Trophoblast cell (in vitro differentiated cells and primary cell): ENCODE results near the gene ANKRD53.

Experiments
- DNase-seq, 2 donors: peaks; one replicate each; pipeline ENCODE4 v3.0.0-alpha.2; 2016
- H2AFZ ChIP-seq: 2 replicates; pipeline ENCODE4 v1.6.1; 2013; ENCODE audit warnings: low read length, moderate library complexity, mild to moderate bottlenecking; ENCODE audit not compliant: insufficient read depth, poor library complexity
- H2AK5ac ChIP-seq: 2 replicates; pipeline ENCODE4 v1.6.1; 2013; ENCODE audit warnings: mild to moderate bottlenecking, low read length
- H2BK120ac ChIP-seq: 2 replicates; pipeline ENCODE4 v1.6.1; 2013; ENCODE audit warnings: low read length, mild to moderate bottlenecking, moderate library complexity; ENCODE audit not compliant: insufficient read depth, poor library complexity
- H2BK12ac ChIP-seq: 2 replicates; pipeline ENCODE4 v1.6.1; 2013; ENCODE audit warnings: mild to moderate bottlenecking, low read length, moderate library complexity
- H2BK5ac ChIP-seq: 2 replicates; pipeline ENCODE4 v1.6.1; 2013; ENCODE audit warnings: low read length, low read depth, moderate library complexity, mild to moderate bottlenecking; ENCODE audit not compliant: poor library complexity
- H3K14ac ChIP-seq: 2 replicates; pipeline ENCODE4 v1.6.1; 2013; ENCODE audit warnings: mild to moderate bottlenecking, low read length
- H3K18ac ChIP-seq: 2 replicates; pipeline ENCODE4 v1.6.1; 2013; ENCODE audit warnings: mild to moderate bottlenecking, low read length
- H3K23ac ChIP-seq: 2 replicates; pipeline ENCODE4 v1.6.1; 2013; ENCODE audit warnings: low read length
- H3K27ac ChIP-seq: 2 replicates; pipeline ENCODE4 v1.5.1; 2013; ENCODE audit warnings: low read depth, mild to moderate bottlenecking, inconsistent platforms, low read length, moderate library complexity
- H3K27me3 ChIP-seq: 2 replicates; pipeline ENCODE4 v1.6.1; 2013; ENCODE audit warnings: inconsistent platforms, mild to moderate bottlenecking, low read length, moderate library complexity; ENCODE audit not compliant: insufficient read depth
- H3K36me3 ChIP-seq, 2 experiments: 1 replicate in 1 of 2; 2 replicates in 1 of 2; pipeline ENCODE4 v1.6.1; 2013; ENCODE audit warnings: low read length in 2 of 2, mild to moderate bottlenecking in 2 of 2, moderate library complexity in 1 of 2; ENCODE audit not compliant: insufficient read depth in 2 of 2, control insufficient read depth in 1 of 2
- H3K4ac ChIP-seq: 2 replicates; pipeline ENCODE4 v1.6.1; 2013; ENCODE audit warnings: low read depth, mild to moderate bottlenecking, low read length, moderate library complexity
- H3K4me1 ChIP-seq, 2 experiments: 1 replicate in 1 of 2; 2 replicates in 1 of 2; pipeline ENCODE4 v1.6.1; 2013; ENCODE audit warnings: low read length in 2 of 2, mild to moderate bottlenecking in 2 of 2, moderate library complexity in 1 of 2; ENCODE audit not compliant: insufficient read depth in 2 of 2, control insufficient read depth in 1 of 2
- H3K4me2 ChIP-seq: 2 replicates; pipeline ENCODE4 v1.6.1; 2013; ENCODE audit warnings: inconsistent platforms, mild to moderate bottlenecking, low read length, moderate library complexity
- H3K4me3 ChIP-seq: 2 replicates; pipeline ENCODE4 v1.5.1; 2013; ENCODE audit warnings: mild to moderate bottlenecking, low read depth, low read length, inconsistent platforms
- H3K79me1 ChIP-seq: one replicate; pipeline ENCODE4 v1.6.1; 2013; ENCODE audit warnings: low read length
- H3K79me2 ChIP-seq: 2 replicates; pipeline ENCODE4 v1.6.1; 2013; ENCODE audit warnings: low read length, mild to moderate bottlenecking; ENCODE audit not compliant: control insufficient read depth, insufficient read depth, poor library complexity
- H3K9ac ChIP-seq: 2 replicates; pipeline ENCODE4 v1.6.1; 2013; ENCODE audit warnings: mild to moderate bottlenecking, low read length
- H3K9me3 ChIP-seq: 2 replicates; pipeline ENCODE4 v1.6.1; 2013; ENCODE audit warnings: low read depth, mild to moderate bottlenecking, control low read depth, inconsistent platforms, low read length; ENCODE audit not compliant: insufficient read depth
- H4K12ac ChIP-seq: 2 replicates; pipeline ENCODE4 v1.6.1; 2013; ENCODE audit warnings: low read depth, mild to moderate bottlenecking, low read length, moderate library complexity
- H4K8ac ChIP-seq: 2 replicates; pipeline ENCODE4 v1.6.1; 2013; ENCODE audit warnings: low read depth, mild to moderate bottlenecking, low read length, moderate library complexity
- H4K91ac ChIP-seq: one replicate; pipeline ENCODE4 v1.6.1; 2013; ENCODE audit warnings: low read depth, mild to moderate bottlenecking, low read length, moderate library complexity
- WGBS: extraction: QIAGEN DNeasy Blood & Tissue Kit; methylation state at CpG from one replicate; pipeline ENCODE4 v1.1.7; 2013; ENCODE audit warnings: missing lambda C conversion rate; ENCODE audit not compliant: insufficient read length, insufficient coverage; ENCODE audit errors: extremely low coverage; 5-methylcytosine and 5-hydroxymethylcytosine counted together

ANKRD53 gene

DNA sequence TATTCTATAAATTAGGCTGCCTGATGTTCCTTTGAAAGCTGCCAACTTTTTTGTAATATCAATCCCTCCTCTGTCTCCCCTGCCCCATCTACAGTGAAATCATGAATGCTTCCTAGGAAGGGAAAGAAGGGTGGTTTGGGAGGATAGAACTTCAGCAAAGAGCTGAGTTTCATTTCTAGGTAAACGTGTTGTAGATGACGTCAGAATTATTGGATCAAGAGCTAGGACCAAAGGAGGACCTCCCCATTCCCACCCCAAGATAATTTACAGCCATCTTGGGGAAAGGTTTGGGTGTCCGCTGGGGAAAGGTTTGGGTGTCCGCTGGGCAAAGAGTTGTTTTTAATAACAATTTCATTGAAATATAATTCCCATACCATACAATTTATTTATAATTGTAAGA is 11.2 kb upstream of the ANKRD53 start:
- no CpG with 5 or more reads among the region's 4 CpGs for WGBS
- Histone ChIP-seq H3K79me1 (no peaks in the 10 kb centered on the region), H3K27ac (no peak overlapping the region), H3K27me3 (peaks cover 3% of the 10 kb centered on the region), H4K12ac (no peak overlapping the region), H4K91ac (no peak overlapping the region), H3K18ac (no peak overlapping the region), H3K4me3 (no peak overlapping the region), H3K4ac (no peak overlapping the region), H3K9ac (no peak overlapping the region), H3K79me2 (no peaks in the 10 kb centered on the region), H2BK12ac (no peak overlapping the region), H2BK5ac (no peak overlapping the region), H3K14ac (no peak overlapping the region), H3K36me3 (no peaks in the 10 kb centered on the region), H3K23ac (no peak overlapping the region), H3K9me3 (peaks cover 2% of the 10 kb centered on the region), H2BK120ac (no peak overlapping the region), H2AFZ (no peak overlapping the region), H4K8ac (no peak overlapping the region), H3K4me1 (peaks cover 0 to 2% of the 10 kb centered on the region in 2 experiments), H2AK5ac (no peak overlapping the region), H3K4me2 (no peak overlapping the region)
- no peak for DNase-seq

DNA sequence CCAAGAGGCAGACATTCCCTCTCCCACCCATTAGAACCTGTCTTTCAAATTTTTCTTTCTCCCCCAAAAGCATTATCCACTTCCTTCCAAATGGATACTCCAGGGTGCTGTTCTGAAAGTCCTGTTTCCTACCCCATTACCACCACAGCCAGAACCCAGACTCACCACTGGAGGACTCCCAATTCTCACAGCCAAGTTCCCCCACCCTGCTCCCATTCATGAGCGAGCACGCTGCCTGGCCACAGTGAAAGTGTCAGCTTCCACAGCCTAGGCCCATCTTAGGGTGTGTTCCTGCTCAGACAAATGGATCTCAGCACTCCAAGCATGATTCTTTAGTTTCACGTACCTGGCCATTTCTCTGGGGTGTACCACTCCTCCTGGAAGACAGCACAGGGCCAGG is 3.8 kb upstream of the ANKRD53 start:
- Histone ChIP-seq H3K4ac (no peak overlapping the region), H4K91ac (no peak overlapping the region), H4K12ac (no peak overlapping the region), H3K27me3 (no peaks in the 10 kb centered on the region), H3K79me1 (peaks cover 7% of the 10 kb centered on the region), H3K9ac (no peak overlapping the region), H3K4me2 (no peak overlapping the region), H3K4me3 (no peak overlapping the region), H3K9me3 (peaks cover 2% of the 10 kb centered on the region), H2AFZ (no peak overlapping the region), H2BK5ac (no peak overlapping the region), H2AK5ac (no peak overlapping the region), H3K14ac (no peak overlapping the region), H3K27ac (no peak overlapping the region), H4K8ac (no peak overlapping the region), H3K79me2 (peaks cover 1% of the 10 kb centered on the region), H2BK12ac (no peak overlapping the region), H3K4me1 (peaks cover 8 to 10% of the 10 kb centered on the region in 2 experiments), H3K18ac (no peak overlapping the region), H3K36me3 (no peaks in the 10 kb centered on the region), H2BK120ac (no peak overlapping the region), H3K23ac (no peak overlapping the region)
- no CpG with 5 or more reads among the region's 3 CpGs for WGBS
- DNase-seq: no peak

DNA sequence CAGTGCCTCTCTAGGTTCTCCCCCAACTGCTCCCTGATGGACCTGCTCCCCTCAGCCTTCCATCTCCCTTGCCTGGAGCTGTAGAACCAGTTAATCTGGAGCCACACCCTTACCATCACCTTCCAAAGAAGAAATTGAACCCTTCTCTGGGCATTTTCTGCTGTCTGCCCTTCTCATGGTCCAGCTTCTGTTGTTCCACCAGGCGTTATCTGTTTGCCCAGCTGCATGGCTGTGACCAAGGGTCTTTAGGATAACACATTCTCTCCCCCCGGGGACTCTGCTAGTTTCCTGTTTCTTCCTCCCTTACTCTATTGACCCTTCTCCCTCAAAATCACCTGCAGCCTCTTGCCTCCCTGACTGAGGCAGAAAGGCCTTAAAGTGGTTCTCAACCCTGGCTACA is 3.2 kb upstream of the ANKRD53 start:
- Histone ChIP-seq H4K12ac (no peak overlapping the region), H2AK5ac (no peak overlapping the region), H3K9me3 (peaks cover 3% of the 10 kb centered on the region), H2BK120ac (no peak overlapping the region), H3K14ac (no peak overlapping the region), H4K91ac (no peak overlapping the region), H2BK5ac (no peak overlapping the region), H3K4me3 (no peak overlapping the region), H3K79me1 (peaks cover 7% of the 10 kb centered on the region), H3K27me3 (no peaks in the 10 kb centered on the region), H3K4ac (no peak overlapping the region), H3K4me2 (no peak overlapping the region), H4K8ac (no peak overlapping the region), H2AFZ (no peak overlapping the region), H2BK12ac (no peak overlapping the region), H3K9ac (no peak overlapping the region), H3K79me2 (peaks cover 1% of the 10 kb centered on the region), H3K18ac (no peak overlapping the region), H3K36me3 (no peaks in the 10 kb centered on the region), H3K23ac (no peak overlapping the region), H3K4me1 (peaks cover 8 to 10% of the 10 kb centered on the region in 2 experiments), H3K27ac (no peak overlapping the region)
- DNase-seq: no peak
- no CpG with 5 or more reads among the region's 2 CpGs for WGBS

DNA sequence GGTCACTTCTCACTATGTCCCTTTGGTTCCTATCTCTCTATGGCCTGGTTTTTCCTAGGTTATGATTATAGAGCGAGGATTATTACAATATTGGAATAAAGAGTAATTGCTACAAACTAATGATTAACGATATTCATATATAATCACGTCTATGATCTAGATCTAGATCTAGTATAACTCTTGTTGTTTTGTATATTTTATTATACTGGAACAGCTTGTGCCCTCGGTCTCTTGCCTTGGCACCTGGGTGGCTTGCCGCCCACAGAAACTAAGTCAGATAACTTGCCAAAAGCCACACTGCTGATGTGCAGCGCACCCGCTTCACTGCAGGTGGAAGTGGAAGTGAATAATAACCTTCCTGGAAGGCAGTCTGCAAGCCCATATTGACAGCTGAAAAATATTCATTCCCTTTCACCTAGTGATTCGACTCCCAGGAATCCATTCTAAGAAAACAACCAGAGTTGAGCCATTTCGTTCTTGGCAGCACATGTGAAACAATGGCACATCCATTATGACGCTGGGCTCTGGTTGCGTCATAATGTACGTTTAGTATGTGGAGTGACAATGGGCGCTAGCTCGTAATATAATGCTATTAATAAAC is 725 bp upstream of the ANKRD53 start:
- no peak overlapping the region for H3K9ac ChIP-seq
- H3K9me3 ChIP-seq: peaks cover 3% of the 10 kb centered on the region
- peaks cover 7% of the 10 kb centered on the region for H3K79me1 ChIP-seq
- no peak overlapping the region for H3K4ac ChIP-seq
- no peak overlapping the region for H3K27ac ChIP-seq
- peak overlapping the region; percentile 34 for H3K4me2 ChIP-seq
- H3K27me3 ChIP-seq: no peaks in the 10 kb centered on the region
- H2BK5ac ChIP-seq: no peak overlapping the region
- no peak overlapping the region for H2BK12ac ChIP-seq
- H3K4me1 ChIP-seq: peaks cover 8 to 10% of the 10 kb centered on the region in 2 experiments
- H3K36me3 ChIP-seq: no peaks in the 10 kb centered on the region
- H3K23ac ChIP-seq: no peak overlapping the region
- no peak overlapping the region for H2AFZ ChIP-seq
- no peak overlapping the region for H3K14ac ChIP-seq
- peak; percentile 92 to 97 for DNase-seq
- H4K8ac ChIP-seq: no peak overlapping the region
- no peak overlapping the region for H2AK5ac ChIP-seq
- no peak overlapping the region for H2BK120ac ChIP-seq
- peaks cover 1% of the 10 kb centered on the region for H3K79me2 ChIP-seq
- H3K18ac ChIP-seq: no peak overlapping the region
- no peak overlapping the region for H4K91ac ChIP-seq
- no peak overlapping the region for H4K12ac ChIP-seq
- no peak overlapping the region for H3K4me3 ChIP-seq
- no CpG with 5 or more reads among the region's 14 CpGs for WGBS
